OCI-LY7 (cell line): ENCODE measurements around the gene C1orf35.
"Not testable (repeated sequence)": the region's sequence is repeated elsewhere in the genome, so short reads cannot be mapped to it uniquely, and the experiment has no call there.

Experiments used
- CTCF ChIP-seq: fragments of 200-600 bp; sonication (generic); conservative IDR thresholded peaks from 2 replicates; pipeline ENCODE4 v1.5.1; 2014; ENCODE audit warnings: mild to moderate bottlenecking, antibody characterized with exemption, low read length, moderate library complexity, mixed read lengths
- EZH2phosphoT487 ChIP-seq: fragments of 200-600 bp; sonication (generic); IDR thresholded peaks from 2 replicates; pipeline ENCODE4 v1.6.1; 2018; ENCODE audit warnings: low read depth, borderline replicate concordance, mild to moderate bottlenecking, mixed run types, antibody characterized with exemption, low read length, moderate library complexity, mixed read lengths

GRCh38 chr1:228111315-228111714 is 8.2 kb upstream of the C1orf35 start:
- TF ChIP-seq CTCF, EZH2phosphoT487: not testable (repeated sequence)
